ENCODE results near the gene HNRNPLL. TPM values are rescaled to one million over a fixed set of nuclear protein-coding genes. Genes with fewer than 3 reads are reported as not detected.

HNRNPLL gene
- total and polyA plus RNA-seq, 2 of the 8 experiments (the other 6 are each of a cell fraction or from before 2014, with no cell fraction given): 18.6 to 69.3 TPM

- no peak overlapping the region for H2AK5ac ChIP-seq (ENCODE audit: low read depth, low read length)
These were observed 10.6 kb upstream of the HNRNPLL start for GRCh38 chr2:38613126-38613848.

More at GRCh38 chr2:38613126-38613848, 10.6 kb upstream of the HNRNPLL start:
- H3K56ac ChIP-seq (replicated peaks; ENCODE audit: insufficient read length, low read depth, low read length): no peak overlapping the region
- no peaks in the 10 kb centered on the region for H3K79me2 ChIP-seq (ENCODE audit: control insufficient read depth in 1 of 2, insufficient read depth in 2 of 2, low read length in 2 of 2)
- H3K4me3 ChIP-seq (ENCODE audit: extremely low read depth in 1 of 4, insufficient read depth in 2 of 4, low read depth in 3 of 4, low read length in 4 of 4): no peak overlapping the region
- no peak overlapping the region for H3K27ac ChIP-seq (ENCODE audit: low read depth, low read length)
- H3K9ac ChIP-seq (replicated peaks in 1 of 4; ENCODE audit: extremely low read depth in 1 of 4, low read depth in 3 of 4, low read length in 3 of 4): no peak overlapping the region
- no peak overlapping the region for H4K8ac ChIP-seq (ENCODE audit: extremely low read depth, insufficient read depth, low read length)
- peaks cover 0 to 4% (median 0%) of the 10 kb centered on the region in 4 experiments; a peak in 1 of 7 replicates for H3K4me1 ChIP-seq (replicated peaks in 1 of 4; ENCODE audit: control insufficient read depth in 3 of 4, insufficient read depth in 4 of 4, low read length in 3 of 4)
- TF ChIP-seq BACH1 (IDR thresholded peaks at IDR 0.05; ENCODE audit: low read length) (no peak), CTCF (IDR thresholded peaks at IDR 0.05; ENCODE audit: control extremely low read depth in 1 of 3, insufficient read depth in 1 of 3, low read depth in 1 of 3, low read length in 3 of 3) (no peak), RFX5 (IDR thresholded peaks at IDR 0.05; ENCODE audit: borderline replicate concordance, low read depth, low read length) (no peak)
- CTCF ChIA-PET (ENCODE audit: partially characterized antibody): interaction anchor here (1.0 to 2.8 kb wide), 4 partner anchors 8 to 114 kb away, joined by 3 to 13 read pairs (median 6); partner anchors contain the start of gene HNRNPLL
- H3K18ac ChIP-seq (ENCODE audit: extremely low read depth, low read length): no peak overlapping the region
- no peaks in the 10 kb centered on the region for H3K79me1 ChIP-seq (ENCODE audit: low read depth, low read length)
- peak overlapping the region; percentile 84 for H2AFZ ChIP-seq (ENCODE audit: low read length)
- no peak overlapping the region for H2BK15ac ChIP-seq (ENCODE audit: low read length)
- H2BK20ac ChIP-seq (ENCODE audit: low read length): no peak overlapping the region
- no peak overlapping the region for H3K4me2 ChIP-seq (ENCODE audit: insufficient read depth in 1 of 2, low read depth in 2 of 2, low read length in 2 of 2)
- H3K36me3 ChIP-seq (ENCODE audit: control insufficient read depth in 2 of 4, insufficient read depth in 4 of 4, low read length in 3 of 4): no peaks in the 10 kb centered on the region
- H4K91ac ChIP-seq (replicated peaks; ENCODE audit: insufficient read length, low read length): no peak overlapping the region
- no peaks in the 10 kb centered on the region for H3K9me3 ChIP-seq (ENCODE audit: insufficient read depth in 2 of 2, low read depth in 1 of 2, low read length in 1 of 2)
- H3K27me3 ChIP-seq (replicated peaks in 1 of 4; ENCODE audit: control insufficient read depth in 3 of 4, extremely low read depth in 1 of 4, insufficient read depth in 3 of 4, low read length in 3 of 4): no peaks in the 10 kb centered on the region
- no peak overlapping the region for H3K4ac ChIP-seq (replicated peaks; ENCODE audit: insufficient read length, low read depth, low read length)
- H2BK120ac ChIP-seq (replicated peaks; ENCODE audit: low read depth, low read length): no peak overlapping the region
- DNase-seq (ENCODE audit: low read depth in 1 of 2, low spot score in 2 of 2) (no peak), FAIRE-seq (no peak)
- no peak overlapping the region for H4K5ac ChIP-seq (ENCODE audit: insufficient read length, low read depth, low read length)
- 85% methylated on average over 10 of the region's 10 CpGs; no CpG with 5 or more reads in 1 of the 2 experiments for WGBS, 2 experiments (ENCODE audit: extremely low coverage in 1 of 2, insufficient coverage in 1 of 2, insufficient read length in 1 of 2, insufficient replicate concordance in 2 of 2, low coverage in 1 of 2, low lambda C conversion rate in 2 of 2, missing lambda C conversion rate in 1 of 2)
- H4K20me1 ChIP-seq (replicated peaks in 1 of 2; ENCODE audit: control insufficient read depth in 1 of 2, insufficient read depth in 2 of 2, low read length in 2 of 2): no peaks in the 10 kb centered on the region
- no peaks in the 10 kb centered on the region for H3K23me2 ChIP-seq (ENCODE audit: low read depth, low read length)
- POLR2A ChIA-PET (ENCODE audit: partially characterized antibody): interaction anchor here (2.8 to 21.1 kb wide), 2 partner anchors 11 to 130 kb away, joined by 13 to 334 read pairs; partner anchors contain the start of genes HNRNPLL and SRSF7
- no peak overlapping the region for H3K14ac ChIP-seq (ENCODE audit: insufficient read length)
- H3K23ac ChIP-seq (ENCODE audit: insufficient read length): no peak overlapping the region
- H2BK5ac ChIP-seq (ENCODE audit: low read depth, low read length): no peak overlapping the region
- no peak overlapping the region for H2BK12ac ChIP-seq (ENCODE audit: low read depth, low read length)

Measured in H1 (cell line).